HG02763 (cell line): Measurements from ENCODE around the gene OR52I1.

Experiments
- ATAC-seq: cut with Tn5 transposase; IDR thresholded peaks from one replicate; pipeline ENCODE4 v1.9.1; 2021; ENCODE audit warnings: mild to moderate bottlenecking, moderate library complexity; ENCODE audit not compliant: unreplicated experiment

The OR52I1 gene

GRCh38 chr11:4593739-4594138 is at the start of gene OR52I1:
Gene OR52I1, plus strand, starts transcription at chr11:4594039. Its CDS starts 0 bp downstream, at chr11:4594039.
- ATAC-seq: no peak

GRCh38 chr11:4544891-4545290 is 48.9 kb upstream of the OR52I1 start, which contains the start of gene OR52M1:
Gene OR52M1, plus strand, starts transcription at chr11:4545191. Its CDS starts 0 bp downstream, at chr11:4545191.
- no peak for ATAC-seq

GRCh38 chr11:4546878-4547277 is 47.0 kb upstream of the OR52I1 start:
- no peak for ATAC-seq

- no peak for ATAC-seq
Measured at GRCh38 chr11:4547416-4547815, 46.4 kb upstream of the OR52I1 start.

DNA sequence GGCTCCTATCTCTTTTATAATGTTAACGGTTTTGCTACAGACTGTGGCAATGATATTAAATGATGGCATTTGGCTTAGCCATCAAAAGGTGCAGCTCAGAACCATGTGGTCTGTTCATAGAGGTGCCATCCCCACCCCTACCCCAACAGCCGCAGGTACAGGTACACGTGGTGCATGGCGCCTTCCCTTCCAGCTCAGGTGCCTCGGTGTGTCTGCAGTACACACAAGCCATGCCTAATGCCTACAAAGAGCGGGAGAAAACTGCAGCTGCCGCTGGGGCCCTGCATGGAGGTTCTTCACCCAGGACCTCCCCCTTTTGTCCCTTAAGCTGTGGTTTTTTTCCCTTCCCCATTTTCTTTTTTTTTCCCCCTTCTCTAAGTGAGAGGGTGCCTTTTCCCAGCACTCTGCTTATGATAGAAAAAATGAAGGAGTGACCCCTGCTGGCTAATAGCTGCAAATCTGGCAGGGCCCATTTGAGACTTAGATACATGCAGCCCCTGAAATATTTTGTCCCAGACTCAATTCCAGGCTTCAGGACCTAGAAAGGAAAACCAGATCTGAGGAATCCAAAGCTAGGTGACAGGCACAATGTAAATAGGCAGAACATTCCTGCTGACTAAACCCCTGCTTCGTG is 42.4 kb upstream of the OR52I1 start:
- ATAC-seq: no peak

DNA sequence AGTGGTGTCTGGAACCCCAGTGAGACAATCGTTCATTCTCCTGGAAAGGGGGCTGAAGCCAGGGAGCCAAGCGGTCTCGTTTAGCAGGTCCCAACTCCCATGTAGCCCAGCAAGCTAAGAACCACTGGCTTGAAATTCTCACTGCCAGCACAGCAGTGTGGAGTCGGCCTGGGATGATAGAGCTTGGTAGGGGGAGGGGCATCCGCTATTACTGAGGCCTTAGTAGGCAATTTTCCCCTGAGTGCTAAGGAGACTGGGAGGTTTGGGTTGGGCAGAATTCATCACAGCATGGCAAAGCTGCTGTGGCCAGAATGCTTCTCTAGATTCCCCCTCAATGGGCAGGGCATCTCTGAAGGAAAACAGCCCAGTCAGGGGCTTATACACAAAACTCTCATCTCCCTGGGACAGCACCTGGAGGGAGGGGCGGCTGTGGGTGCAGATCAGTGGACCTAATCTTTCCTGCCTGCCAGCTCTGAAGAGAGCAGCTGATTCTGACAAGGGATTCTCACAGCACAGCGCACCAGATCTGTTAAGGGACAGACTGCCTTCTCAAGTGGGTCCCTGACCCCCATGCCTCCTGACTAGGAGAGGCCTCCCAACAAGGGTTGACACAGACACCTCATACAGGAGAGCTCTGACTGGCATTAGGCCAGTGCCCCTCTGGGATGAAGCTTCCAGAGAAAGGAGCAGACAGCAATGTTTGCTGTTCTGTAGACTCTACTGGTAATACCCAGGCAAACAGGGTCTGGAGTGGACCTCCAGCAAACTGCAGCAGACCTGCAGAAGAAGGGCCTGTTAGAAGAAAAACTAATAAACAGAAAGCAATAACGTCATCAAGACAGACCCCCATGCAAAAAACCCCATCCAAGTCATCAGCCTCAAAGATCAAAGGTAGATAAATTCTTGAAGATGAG is 34.1 kb upstream of the OR52I1 start:
- no peak for ATAC-seq

DNA sequence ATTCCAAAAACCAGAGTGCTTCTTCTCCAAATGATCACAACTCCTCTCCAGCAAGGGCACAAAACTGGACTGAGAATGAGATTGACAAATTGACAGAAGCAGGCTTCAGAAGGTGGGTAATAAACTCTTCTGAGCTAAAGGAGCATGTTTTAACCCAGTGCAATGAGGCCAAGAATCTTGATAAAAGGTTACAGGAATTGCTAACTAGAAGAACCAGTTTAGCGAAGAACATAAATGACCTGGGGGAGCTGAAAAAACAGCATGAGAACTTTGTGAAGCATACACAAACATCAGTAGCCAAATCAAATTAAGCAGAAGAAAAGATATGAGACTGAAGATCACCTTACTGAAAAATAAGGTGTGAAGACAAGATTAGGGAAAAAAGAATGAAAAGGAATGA is 33.4 kb upstream of the OR52I1 start:
- no peak for ATAC-seq

DNA sequence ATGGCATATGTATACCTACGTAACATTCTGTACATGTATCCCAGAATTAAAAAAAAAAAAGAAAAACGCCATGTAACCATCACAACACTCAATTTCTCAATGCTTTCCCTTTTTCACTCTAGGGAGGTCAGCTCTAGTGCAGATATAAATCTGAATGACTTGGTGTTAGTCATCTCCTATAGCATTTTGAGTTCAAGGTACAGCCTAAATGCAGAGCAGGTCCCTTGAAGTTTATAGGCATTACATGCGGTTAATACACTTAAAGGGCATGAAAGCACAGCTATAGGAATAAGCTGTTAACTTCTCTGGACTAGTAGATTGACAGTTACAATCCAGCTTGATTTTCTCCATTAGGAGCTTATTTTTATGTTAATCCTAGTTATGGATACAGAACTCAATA is 28.5 kb upstream of the OR52I1 start:
- ATAC-seq: no peak

DNA sequence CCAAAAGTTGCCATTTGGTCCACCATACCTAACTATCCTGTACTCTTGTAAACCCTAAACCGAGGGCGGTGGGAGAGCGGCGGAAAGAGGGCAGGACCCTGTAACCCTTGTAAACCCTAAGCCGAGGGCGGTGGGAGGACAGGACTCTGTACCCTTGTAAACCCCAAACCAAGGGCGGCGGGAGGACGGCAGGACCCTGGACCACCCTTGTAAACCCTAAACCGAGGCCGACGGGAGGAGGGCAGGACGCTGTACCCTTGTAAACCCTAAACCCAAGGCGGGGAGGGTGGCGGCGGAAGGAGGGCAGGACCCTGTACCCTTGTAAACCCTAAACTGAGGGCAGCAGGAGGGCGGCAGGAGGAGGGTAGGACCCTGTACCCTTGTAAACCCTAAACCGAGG is 24.8 kb upstream of the OR52I1 start:
- no peak for ATAC-seq

GRCh38 chr11:4576880-4577279 is 17.0 kb upstream of the OR52I1 start:
- no peak for ATAC-seq

DNA sequence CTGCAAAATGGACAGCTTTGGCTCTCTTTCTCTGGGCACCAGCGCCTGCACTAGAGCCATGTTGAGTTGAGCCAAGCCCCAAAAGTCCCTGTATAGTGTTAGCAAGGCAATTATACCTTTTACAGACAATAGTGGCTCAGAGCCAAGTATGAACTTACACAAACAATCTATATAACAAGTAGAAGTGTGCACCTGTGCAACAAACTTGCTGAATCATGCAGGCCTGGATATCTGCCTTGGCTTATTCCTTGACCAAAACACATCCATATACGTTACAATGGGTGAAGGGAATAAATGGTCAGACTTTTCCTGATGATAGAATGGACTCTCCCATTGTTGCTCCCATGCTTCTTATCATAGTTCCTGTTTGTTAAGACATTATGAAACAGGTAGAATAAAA is 16.1 kb upstream of the OR52I1 start:
- no peak for ATAC-seq

GRCh38 chr11:4578624-4579023 is 15.2 kb upstream of the OR52I1 start:
- no peak for ATAC-seq

- no peak for ATAC-seq
Measured at GRCh38 chr11:4580124-4580523, 13.7 kb upstream of the OR52I1 start.

DNA sequence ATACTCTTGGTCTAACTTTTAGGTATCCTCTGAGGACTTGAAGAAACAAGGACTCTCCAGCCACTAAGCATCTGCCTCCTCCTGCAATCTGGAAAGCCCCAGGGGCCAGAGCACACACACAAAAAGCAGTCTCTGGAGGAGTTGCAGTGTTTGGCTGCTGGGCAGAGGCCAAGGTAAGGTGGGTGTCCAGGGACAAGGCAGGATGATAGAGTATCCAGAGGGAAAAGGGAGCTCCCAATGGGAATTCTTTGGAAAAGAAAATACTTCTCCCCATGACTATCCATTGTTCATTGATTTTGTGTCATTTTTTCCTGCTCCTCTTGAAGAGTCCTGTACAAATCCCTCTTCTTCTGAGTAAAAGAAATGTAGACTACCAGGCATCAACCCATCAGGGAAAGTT is 12.4 kb upstream of the OR52I1 start, which contains the start of gene OR52I2:
TSS of gene OR52I2 (plus strand) at position 301 of the 400 bp plus-strand sequence.
- ATAC-seq: no peak

- no peak for ATAC-seq
Measured at GRCh38 chr11:4589017-4589416, 4.8 kb upstream of the OR52I1 start.

DNA sequence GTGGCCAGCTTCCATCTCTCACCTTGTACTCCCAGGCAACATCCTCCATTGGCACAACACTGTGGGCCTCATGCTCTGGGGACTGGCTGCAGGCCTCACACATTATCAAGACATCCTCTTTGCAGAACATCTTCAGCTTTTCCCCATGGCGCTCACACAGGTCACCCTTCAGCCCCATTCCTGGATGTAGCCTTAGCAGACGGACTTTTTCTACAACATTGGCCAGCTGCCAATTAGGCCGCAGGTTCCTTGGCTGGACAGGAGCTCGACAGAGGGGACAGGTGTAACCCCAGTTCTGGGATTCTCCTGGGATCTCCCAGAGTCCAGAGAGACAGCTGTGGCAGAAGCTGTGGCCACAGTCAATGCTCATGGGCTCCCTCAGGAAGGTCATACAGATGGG is 11.2 kb downstream of the OR52I1 start:
- ATAC-seq: no peak

DNA sequence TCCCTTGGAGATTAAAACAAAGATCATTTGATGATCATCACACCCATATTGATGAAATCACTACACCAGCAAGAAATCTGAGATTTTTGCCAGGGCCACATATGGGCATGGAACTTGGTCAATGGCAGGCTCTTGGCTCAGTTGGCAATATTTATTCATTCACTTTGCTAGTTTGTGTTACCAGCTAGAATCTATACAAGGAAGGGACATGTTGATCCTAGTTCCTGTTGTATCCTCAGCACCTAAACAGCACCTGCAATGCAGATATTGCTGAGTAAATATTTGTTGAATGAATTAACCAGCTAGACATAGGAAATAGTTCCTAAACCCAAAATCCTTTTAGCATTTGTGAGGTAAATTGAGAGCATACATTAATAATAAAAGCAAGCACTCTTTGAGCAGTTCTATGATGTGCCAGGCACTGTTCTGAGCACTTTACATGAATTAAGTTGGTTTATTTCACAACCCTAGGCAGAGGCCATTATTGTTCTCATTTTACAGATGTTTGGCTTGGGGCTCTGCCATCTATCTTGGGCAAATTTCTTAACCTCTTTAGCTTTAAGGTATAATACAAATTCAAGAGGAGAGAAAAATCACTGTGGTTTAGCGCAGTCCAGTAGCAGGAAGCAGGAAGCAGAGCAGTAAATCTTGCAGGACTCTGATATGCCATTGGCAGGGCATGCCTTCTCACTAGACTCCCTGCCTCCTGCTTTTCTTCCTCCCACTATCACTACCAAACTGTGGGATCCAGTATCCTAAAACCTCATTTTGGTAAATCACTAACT is 12.6 kb downstream of the OR52I1 start:
- ATAC-seq: no peak

- no peak for ATAC-seq
Measured at GRCh38 chr11:4607096-4607495, 13.3 kb downstream of the OR52I1 start.

- ATAC-seq: peak; percentile 100
Measured at GRCh38 chr11:4607781-4608666, 14.2 kb downstream of the OR52I1 start, which contains the start of gene TRIM68. Gene TRIM68, minus strand, starts transcription at chr11:4608231. Its CDS starts 2,727 bp downstream, at chr11:4605504.

DNA sequence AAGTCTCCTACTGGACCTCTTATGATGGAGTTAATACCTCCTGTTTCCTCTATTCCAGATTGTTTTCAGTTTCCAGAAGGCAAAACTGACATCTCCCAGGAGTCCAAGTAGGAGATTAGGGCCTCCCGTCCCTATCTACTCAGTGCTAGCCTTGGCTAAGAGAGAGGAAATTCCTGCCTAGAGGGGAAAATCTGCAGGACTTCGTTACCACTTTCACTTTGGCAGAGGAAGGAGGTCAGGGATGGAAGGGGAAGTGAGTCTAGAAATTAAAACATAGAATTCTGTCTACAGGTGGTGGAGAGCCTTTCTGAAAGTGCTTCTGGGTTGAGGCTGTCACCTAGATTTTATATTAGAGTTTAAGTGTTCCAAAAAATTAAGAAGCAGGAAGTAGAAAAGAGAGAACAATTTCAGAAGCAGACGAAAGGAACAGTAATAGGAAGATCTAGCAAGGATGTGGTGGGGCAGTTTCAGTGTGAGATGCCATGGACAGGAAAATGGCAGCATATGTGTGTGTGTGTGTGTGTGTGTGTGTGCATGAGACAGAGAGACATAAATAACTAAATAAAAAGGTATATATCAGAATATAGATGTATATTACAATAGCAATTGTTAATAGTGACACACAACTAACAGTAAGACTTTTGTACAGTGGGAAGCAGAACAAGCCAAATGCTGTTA is 16.6 kb downstream of the OR52I1 start:
- no peak for ATAC-seq
